Suprapubic skin (tissue), 4 donors: ENCODE measurements around the gene EPS8. TPM values are rescaled to one million over a fixed set of nuclear protein-coding genes. Genes with fewer than 3 reads are reported as not detected.

Source experiments
- DNase-seq, 2 donors: peaks; one replicate each; pipeline ENCODE4 v3.0.0-alpha.2; 2019; ENCODE audit warnings: low spot score in 2 of 2
- H3K27ac ChIP-seq: fragments of 200-600 bp; sonication (generic); one replicate; pipeline ENCODE4 v1.5.1; 2019
- H3K27me3 ChIP-seq: fragments of 200-600 bp; sonication (generic); one replicate; pipeline ENCODE4 v1.5.1; 2019
- H3K36me3 ChIP-seq: fragments of 200-600 bp; sonication (generic); one replicate; pipeline ENCODE4 v1.5.1; 2019
- H3K4me1 ChIP-seq: fragments of 200-600 bp; sonication (generic); one replicate; pipeline ENCODE4 v1.5.1; 2019
- H3K4me3 ChIP-seq: fragments of 200-600 bp; sonication (generic); one replicate; pipeline ENCODE4 v1.5.1; 2019; ENCODE audit warnings: mild to moderate bottlenecking
- H3K9me3 ChIP-seq: fragments of 200-600 bp; sonication (generic); one replicate; pipeline ENCODE4 v1.5.1; 2019
- CTCF ChIP-seq, 2 donors: fragments of 200-600 bp in 1 of 2; fragments of 450-650 bp in 1 of 2; sonication (generic) in 1 of 2; IDR thresholded peaks; one replicate each; pipeline ENCODE4 v1.5.1; 2016 to 2019; ENCODE audit warnings: antibody characterized with exemption in 2 of 2, mild to moderate bottlenecking in 1 of 2, moderate library complexity in 1 of 2
- EP300 ChIP-seq: sonication (generic); formaldehyde crosslinking; IDR thresholded peaks from one replicate; pipeline ENCODE4 v1.6.1; 2017; ENCODE audit warnings: antibody characterized with exemption
- POLR2A ChIP-seq, 2 donors: fragments of 450-650 bp; IDR thresholded peaks; one replicate each; pipeline ENCODE4 v1.6.1; 2017; ENCODE audit warnings: antibody characterized with exemption in 2 of 2, mild to moderate bottlenecking in 2 of 2, moderate library complexity in 2 of 2
- POLR2AphosphoS5 ChIP-seq, 3 donors: sonication (generic); formaldehyde crosslinking; IDR thresholded peaks; one replicate each; pipeline ENCODE4 v1.6.1; 2017; ENCODE audit warnings: antibody characterized with exemption in 3 of 3
- whole genome bisulfite sequencing: methylation state at CpG from one replicate; pipeline ENCODE4 v1.1.5; 2018; 5-methylcytosine and 5-hydroxymethylcytosine counted together
- total RNA-seq, 4 donors: library from RNA; depleted of rRNA; stranded (reverse); fragments of >200 nt; gene quantifications; one replicate each; pipeline ENCODE4 v1.1.0, GENCODE V29; 2016

The EPS8 gene
- total RNA-seq, 4 donors from 2014 or later = 15.7 to 38.8 (median 27.3) TPM

DNA sequence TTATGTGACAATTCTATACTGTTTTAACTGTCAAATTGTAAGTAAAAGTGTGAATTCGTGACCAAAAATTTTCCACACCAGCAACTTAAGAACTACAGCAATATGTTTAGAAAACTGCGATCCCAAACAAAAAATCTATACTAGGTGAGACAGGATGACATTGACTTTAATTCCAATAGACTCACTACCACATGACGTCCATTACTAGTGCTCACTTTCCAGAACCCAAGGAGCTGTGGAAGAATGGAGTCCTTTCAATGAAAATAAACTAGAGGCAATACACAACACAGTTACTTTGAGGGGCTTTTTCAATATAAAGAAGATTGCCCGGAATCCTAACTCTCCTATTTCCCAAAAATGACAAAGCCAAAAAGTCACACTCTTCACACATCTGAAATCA, 1.4 kb downstream of the EPS8 start:
- 51% methylated on average over 4 of the region's 4 CpGs for WGBS
- DNase-seq = no peak
- peak overlapping the region; percentile 91 for H3K27ac ChIP-seq

GRCh38 chr12:15786772-15787171, 2.4 kb downstream of the EPS8 start:
- Histone ChIP-seq H3K27me3 (no peaks in the 10 kb centered on the region), H3K4me1 (peaks cover 22% of the 10 kb centered on the region), H3K4me3 (peak overlapping the region; percentile 84), H3K36me3 (no peaks in the 10 kb centered on the region), H3K9me3 (no peaks in the 10 kb centered on the region), H3K27ac (no peak overlapping the region)
- no peak for TF ChIP-seq POLR2AphosphoS5 (IDR thresholded peaks at IDR 0.05)
- no peak for TF ChIP-seq POLR2A (IDR thresholded peaks at IDR 0.05)
- no peak for TF ChIP-seq CTCF (IDR thresholded peaks at IDR 0.05)
- TF ChIP-seq EP300 = no peak
- 53% methylated on average over 2 of the region's 2 CpGs for WGBS
- DNase-seq = no peak

More for the DNA sequence above, 1.4 kb downstream of the EPS8 start:
- H3K4me3 ChIP-seq = peak overlapping the region; percentile 84
- no peaks in the 10 kb centered on the region for H3K27me3 ChIP-seq
- no peaks in the 10 kb centered on the region for H3K9me3 ChIP-seq
- H3K36me3 ChIP-seq = no peaks in the 10 kb centered on the region
- TF ChIP-seq CTCF (IDR thresholded peaks at IDR 0.05) = no peak
- no peak for TF ChIP-seq POLR2AphosphoS5 (IDR thresholded peaks at IDR 0.05)
- no peak for TF ChIP-seq POLR2A (IDR thresholded peaks at IDR 0.05)
- TF ChIP-seq EP300 = no peak
- peaks cover 22% of the 10 kb centered on the region for H3K4me1 ChIP-seq

DNA sequence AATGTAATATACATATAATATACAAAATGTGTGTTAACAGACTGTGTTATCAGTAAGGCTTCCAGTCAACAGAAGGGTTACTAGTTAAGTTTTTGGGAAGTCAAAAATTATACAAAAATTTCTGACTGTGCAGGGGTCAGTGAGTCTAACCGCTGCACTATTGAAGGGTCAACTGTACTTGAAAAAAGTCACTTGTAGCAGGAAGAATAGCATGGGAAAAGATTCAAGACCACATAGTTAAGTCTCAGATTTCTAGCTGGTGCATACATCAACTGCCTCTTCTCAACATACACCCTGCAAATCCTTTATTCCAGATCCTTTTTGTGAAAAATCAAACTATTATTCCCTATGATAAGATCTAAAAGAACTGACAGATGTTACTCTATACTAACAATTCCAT, 5.9 kb downstream of the EPS8 start:
- H3K27ac ChIP-seq = no peak overlapping the region
- TF ChIP-seq CTCF (IDR thresholded peaks at IDR 0.05) (no peak), POLR2AphosphoS5 (IDR thresholded peaks at IDR 0.05) (no peak), EP300 (no peak), POLR2A (IDR thresholded peaks at IDR 0.05) (no peak)
- H3K27me3 ChIP-seq = no peaks in the 10 kb centered on the region
- H3K9me3 ChIP-seq = no peaks in the 10 kb centered on the region
- peaks cover 23% of the 10 kb centered on the region for H3K4me1 ChIP-seq
- WGBS = 91% methylated on average over 1 of the region's 1 CpG
- no peaks in the 10 kb centered on the region for H3K36me3 ChIP-seq
- no peak for DNase-seq
- no peak overlapping the region for H3K4me3 ChIP-seq

DNA sequence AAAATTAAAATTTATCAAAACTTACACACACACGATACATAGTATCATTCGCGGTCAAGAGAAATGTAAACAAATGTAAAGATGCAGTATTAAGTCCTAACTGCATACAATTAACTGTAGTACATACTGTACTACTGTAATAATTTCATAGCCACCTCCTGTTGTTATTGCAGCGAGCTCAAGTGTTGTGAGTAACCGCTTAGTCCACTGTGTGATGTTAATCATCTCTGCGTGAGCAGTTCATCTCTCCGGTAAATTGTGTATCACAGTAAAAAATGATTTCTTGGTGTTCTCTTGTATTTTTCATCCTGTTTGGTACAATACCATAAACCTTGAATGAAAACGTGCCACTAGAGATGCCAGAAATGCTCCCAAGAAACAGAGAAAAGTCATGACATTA, 6.5 kb downstream of the EPS8 start:
- H3K4me1 ChIP-seq = peaks cover 17% of the 10 kb centered on the region
- 90% methylated on average over 8 of the region's 8 CpGs for WGBS
- no peak for TF ChIP-seq POLR2AphosphoS5 (IDR thresholded peaks at IDR 0.05)
- TF ChIP-seq POLR2A (IDR thresholded peaks at IDR 0.05) = no peak
- TF ChIP-seq CTCF (IDR thresholded peaks at IDR 0.05) = no peak
- TF ChIP-seq EP300 = no peak
- no peak for DNase-seq
- H3K27ac ChIP-seq = no peak overlapping the region
- H3K27me3 ChIP-seq = no peaks in the 10 kb centered on the region
- no peaks in the 10 kb centered on the region for H3K36me3 ChIP-seq
- H3K9me3 ChIP-seq = no peaks in the 10 kb centered on the region
- no peak overlapping the region for H3K4me3 ChIP-seq

GRCh38 chr12:15779925-15780324, 9.3 kb downstream of the EPS8 start:
- no peak overlapping the region for H3K27ac ChIP-seq
- WGBS = 46% methylated on average over 2 of the region's 2 CpGs

More at GRCh38 chr12:15779925-15780324, 9.3 kb downstream of the EPS8 start:
- no peak for TF ChIP-seq EP300
- no peak for TF ChIP-seq POLR2A (IDR thresholded peaks at IDR 0.05)
- no peak for TF ChIP-seq CTCF (IDR thresholded peaks at IDR 0.05)
- no peak for TF ChIP-seq POLR2AphosphoS5 (IDR thresholded peaks at IDR 0.05)
- H3K4me1 ChIP-seq = peaks cover 7% of the 10 kb centered on the region
- H3K4me3 ChIP-seq = no peak overlapping the region
- no peaks in the 10 kb centered on the region for H3K27me3 ChIP-seq
- H3K36me3 ChIP-seq = no peaks in the 10 kb centered on the region
- DNase-seq = no peak
- no peaks in the 10 kb centered on the region for H3K9me3 ChIP-seq
